GM21515 (cell line): ENCODE results near the gene LHX3.

Experiments
- ATAC-seq: cut with Tn5 transposase; IDR thresholded peaks from one replicate; pipeline ENCODE4 v1.9.1; 2021; ENCODE audit not compliant: unreplicated experiment

The LHX3 gene

DNA sequence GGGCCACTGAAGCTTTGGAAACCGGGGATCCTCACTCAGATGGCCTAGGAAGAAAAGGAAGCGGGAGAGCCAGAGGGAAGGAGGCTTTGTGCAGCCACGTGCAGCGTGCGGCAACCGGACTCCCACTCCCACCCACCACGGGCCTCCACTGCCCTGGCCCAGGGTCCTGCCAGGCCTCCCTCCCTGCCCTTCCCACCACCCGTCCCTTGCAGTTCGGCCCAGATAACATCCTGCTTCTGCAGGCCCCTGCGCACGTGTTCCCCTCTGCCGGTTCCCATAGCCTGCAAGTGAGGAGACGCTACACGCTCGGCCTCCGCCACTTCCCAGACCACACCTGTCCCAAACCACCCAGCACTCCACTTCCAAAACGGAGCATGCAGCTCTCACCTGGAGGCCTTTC lies 4.3 kb upstream of the LHX3 start:
- no peak for ATAC-seq

DNA sequence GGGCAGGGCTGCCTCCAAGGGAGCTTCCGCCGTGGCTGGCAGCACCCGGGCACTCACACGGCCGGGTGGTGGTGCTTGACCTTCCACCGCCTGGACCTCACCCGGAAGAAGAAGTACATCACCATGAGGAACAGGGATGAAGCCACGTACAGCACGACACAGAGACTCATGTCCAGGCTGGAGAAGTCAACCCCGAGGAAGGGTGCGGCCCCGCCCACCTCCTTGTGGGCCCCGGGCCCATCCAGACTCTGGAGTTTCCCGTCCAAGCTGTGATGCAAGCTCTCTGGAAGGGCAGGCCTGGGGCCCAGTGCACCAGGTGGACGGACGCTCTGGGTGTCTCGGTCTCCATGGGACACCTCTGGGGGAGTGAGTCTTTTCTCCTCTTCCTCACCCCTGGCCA lies 3.7 kb upstream of the LHX3 start:
- ATAC-seq, result no peak

DNA sequence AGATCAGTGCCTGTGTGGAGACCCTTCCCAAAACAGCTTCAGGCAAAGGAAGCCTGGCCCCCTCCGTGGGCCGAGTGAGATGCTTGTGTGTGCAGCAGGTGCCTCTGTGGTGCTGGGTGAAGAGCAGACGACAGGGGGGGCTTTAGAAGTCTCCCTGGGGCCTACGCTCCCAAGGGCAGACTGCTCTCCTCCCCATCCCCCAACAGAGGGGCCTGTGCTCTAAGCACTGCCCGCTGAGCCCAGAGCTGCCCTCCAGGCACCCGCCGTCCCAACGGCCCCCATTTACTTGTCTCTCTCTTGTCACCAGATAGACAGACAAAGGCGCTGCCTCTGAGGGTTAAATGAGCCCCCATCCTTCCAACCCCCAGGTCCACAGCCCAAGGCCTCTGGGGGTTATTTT lies 2.7 kb upstream of the LHX3 start:
- ATAC-seq, result no peak

DNA sequence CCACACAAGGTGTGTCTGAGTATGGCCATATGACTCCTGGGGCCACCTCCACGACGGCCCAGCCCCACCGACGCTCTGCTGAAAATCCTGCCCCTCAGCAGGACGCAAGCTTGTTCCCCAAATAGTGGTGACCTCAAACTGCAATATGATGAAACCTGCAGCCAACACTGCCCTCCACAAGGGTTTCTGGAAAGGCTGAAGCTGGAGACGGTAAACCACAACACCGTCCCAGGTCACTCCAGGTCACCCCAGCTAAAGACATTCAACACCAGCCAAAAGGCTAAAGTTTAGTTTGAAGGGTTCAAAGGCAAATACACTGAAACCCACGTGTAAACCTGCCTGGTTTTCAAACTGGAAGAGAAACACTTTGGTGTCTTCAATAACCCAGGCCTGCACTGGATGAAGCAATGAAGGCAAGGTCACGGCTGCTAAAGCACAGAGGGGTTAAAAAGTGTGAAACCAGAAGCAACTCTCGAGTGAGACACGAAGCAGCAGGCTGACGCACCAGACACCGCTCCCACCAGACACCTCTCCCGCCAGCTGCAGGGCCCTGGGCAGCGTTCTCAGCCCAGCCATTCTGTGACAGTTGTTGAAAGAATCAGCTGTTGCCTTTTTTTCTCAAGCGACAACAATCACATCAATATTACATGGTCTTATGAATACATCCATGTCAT lies 1.8 kb upstream of the LHX3 start:
- ATAC-seq, result no peak

DNA sequence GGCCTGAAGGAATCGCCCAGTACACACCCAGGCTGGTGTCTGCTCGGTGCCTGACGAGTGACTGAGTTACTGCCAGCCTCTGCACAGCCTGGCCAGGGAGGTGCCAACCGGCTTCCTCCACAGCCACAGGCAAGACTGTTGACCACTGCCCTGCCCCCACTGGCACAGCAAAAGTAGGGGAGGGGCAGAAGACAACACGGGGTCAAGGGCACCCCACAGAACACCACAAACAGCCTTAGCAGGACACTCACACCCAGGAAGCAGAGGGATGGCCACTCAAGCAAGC lies 722 bp upstream of the LHX3 start:
- no peak for ATAC-seq

DNA sequence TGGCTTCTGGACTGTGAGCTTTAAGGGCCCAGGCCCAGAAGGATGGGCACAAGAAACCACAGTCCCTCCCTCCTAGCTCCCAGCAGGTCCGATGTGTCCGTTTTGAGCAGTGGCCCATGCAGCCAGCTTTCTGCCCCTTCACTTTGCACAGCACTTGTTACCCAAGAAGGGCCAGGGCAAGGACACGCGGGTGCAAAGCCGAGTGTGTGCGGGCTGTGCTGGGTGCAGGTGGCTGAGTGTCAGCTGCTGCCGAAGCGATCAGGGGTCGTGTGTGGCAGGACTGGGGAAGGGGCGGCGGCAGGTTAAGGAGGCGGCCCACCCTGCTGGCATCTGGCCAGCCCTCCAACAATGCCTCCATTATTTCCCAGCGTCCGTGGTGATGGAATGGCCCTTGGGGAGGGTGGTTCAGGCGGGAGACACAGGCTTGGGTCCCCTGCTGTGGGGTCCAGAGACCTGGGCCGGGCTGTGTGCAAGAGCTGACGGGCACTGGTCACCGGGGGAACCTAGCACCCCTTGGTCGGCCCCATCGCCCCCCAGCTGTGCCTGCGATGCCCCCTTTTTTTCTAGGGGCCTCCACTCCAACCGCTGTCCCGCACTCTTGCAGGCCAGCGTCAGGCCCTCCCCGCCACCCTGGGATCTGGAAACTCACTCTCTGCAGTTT lies 653 bp downstream of the LHX3 start:
- ATAC-seq, result no peak

DNA sequence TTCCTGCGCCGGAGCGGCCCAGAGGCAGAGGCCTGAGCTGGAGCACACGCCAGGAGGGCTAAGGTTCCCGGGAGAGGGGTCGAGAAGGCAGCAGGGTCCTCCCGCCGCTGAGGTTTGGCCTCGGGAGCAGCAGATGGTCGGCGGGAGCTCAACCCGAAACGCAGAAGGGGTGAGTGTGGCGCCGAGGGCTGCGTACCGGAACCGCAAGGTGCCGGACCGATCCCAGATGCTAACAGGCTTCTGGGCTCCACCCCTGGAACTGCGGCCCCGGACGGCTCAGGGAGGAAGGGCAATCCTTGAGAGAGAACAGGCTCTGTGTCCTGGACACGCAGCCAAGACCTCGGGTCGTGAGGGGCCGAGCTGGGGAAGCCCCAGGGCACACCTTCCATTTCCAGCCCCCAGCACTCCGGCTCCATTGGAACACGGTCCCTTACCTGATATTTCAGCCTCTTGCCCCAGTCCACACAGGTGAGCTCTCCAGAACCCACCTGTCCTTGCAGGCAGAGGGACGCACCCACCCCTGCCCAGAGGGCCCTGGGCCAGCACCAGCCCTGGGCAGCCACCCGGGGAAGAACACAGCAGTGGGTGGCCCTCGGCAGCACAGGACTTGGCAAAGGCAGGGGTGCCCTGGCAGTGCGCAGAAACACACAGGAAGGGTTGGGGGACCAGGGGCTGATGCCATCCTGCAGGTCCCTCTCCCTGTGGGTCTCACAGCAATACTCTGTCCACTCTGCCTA lies 1.4 kb downstream of the LHX3 start:
- no peak for ATAC-seq

DNA sequence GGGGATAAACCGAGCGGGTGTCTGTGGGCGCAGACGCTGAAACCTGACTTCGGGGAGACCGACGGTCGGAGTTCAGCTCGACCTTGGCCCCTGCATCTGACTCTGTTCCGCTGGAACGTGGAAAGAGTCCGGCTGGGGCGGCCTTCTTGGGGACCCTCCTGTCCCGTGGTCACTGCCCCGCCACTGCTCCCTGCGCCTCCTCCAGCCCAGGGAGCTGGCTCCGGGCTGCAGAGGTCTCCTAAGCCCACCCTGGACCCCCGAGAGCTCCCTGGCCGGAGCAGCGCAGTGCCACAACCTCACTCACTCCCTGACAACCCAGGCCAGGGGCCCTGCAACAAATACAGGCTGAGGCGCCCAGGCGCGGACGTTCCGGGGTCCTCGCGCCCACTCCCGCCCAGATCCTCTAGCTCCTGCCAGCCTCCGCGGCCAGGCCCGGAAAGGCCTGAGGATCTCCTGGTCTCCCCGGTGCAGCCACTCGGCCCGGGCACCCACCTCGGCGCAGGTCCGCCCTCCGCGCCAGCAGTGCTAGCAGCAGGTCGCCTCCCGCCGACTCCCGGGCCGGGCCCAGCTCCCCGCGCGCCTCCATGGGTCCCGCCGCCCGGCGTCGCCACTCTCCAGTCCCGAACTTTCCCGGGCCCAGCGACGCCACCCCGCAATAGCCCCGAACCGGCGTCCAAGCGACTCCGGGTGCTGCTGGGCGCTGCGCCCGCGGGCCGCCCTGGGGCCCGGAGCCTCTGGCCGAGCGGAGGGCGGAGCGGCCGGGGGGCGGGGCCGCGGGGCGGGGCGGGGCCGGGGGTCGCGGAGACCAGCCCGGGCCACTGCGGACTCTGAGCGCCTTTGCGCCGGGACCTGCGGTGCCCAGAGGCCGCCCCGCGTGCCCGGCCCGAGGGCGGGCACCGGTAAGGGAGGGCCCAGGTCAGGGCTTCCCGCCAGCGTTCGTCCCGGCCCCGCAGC lies 2.2 kb downstream of the LHX3 start:
- ATAC-seq, result no peak

DNA sequence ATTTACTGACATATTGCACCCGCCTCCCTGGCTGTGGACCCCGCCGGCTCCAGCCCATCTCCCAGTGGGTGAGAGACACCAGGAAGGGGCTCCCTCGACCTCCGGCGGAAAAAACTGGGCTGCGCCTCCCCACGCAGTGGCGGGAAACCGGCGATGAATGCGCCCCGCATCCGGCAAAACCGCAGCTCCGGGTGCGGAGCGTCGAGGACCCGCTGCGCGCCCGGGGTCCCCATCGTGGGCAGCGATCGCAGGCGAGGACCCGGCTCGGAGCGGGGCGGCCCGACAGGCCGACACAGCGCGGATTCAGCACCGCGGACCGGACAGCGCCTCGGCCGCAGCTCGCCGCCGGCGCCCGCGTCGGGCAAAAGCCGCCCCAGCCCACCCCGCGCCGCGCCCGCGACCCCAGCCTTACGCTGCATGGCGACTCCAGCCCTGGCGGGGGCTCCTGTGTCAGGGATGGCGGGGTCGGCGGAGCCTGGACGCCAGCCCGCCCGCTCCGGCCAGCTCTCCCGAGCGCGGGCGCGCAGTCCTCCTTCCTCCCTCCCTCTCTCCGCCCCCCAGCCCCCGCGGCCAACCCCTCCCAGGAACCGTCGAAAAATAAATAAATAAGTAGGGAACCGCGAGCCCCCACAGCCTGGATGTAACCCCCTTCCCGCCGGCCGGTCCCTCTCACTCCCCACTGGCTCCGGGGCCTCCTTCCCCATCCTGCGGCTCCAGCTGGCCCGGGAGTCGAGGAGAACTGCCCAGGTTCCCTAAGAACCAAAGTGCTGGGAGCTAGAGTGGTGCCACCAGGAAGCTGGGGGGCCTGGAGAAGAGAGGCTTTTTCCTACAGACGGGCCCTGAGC lies 3.1 kb downstream of the LHX3 start:
- ATAC-seq, result no peak

DNA sequence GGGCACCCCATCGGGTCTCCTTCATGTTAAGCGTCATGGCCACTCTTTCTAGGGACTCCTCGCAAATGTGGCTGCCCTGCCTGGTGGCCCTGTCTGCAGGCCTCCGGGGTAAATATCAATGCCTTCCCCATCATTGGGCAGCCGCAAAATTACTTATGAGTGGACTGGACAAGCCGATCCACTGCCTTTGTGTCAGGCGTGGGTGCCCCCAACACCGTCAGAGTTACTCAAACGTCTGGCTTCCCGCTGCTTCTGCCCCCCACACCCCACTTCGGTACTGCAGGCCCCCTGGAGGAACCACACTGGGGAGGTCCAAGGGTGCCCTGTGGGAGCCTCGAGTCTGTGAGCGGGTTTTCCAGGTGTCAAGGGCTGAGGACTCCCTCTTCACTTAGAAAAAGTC lies 3.8 kb downstream of the LHX3 start:
- no peak for ATAC-seq

DNA sequence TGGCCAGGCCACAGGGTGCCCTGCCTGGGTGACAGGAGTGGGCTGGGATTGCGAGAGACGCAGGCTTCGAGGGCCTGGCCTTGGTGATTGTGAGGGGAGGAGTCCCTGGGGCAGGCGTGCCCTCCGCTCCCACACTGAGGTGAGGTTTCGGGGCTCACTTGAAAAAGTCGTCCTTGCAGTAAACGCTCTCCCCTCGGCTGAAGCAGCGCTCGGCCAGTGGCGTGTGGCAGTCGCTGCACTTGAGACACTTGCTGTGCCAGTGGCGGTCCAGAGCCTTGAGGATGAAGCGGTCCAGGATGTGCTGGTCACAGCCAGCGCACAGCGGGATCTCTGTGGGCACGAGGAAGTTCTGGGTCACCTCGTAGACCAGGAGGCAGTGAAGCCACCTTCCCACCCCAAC lies 4.5 kb downstream of the LHX3 start:
- ATAC-seq, result no peak

DNA sequence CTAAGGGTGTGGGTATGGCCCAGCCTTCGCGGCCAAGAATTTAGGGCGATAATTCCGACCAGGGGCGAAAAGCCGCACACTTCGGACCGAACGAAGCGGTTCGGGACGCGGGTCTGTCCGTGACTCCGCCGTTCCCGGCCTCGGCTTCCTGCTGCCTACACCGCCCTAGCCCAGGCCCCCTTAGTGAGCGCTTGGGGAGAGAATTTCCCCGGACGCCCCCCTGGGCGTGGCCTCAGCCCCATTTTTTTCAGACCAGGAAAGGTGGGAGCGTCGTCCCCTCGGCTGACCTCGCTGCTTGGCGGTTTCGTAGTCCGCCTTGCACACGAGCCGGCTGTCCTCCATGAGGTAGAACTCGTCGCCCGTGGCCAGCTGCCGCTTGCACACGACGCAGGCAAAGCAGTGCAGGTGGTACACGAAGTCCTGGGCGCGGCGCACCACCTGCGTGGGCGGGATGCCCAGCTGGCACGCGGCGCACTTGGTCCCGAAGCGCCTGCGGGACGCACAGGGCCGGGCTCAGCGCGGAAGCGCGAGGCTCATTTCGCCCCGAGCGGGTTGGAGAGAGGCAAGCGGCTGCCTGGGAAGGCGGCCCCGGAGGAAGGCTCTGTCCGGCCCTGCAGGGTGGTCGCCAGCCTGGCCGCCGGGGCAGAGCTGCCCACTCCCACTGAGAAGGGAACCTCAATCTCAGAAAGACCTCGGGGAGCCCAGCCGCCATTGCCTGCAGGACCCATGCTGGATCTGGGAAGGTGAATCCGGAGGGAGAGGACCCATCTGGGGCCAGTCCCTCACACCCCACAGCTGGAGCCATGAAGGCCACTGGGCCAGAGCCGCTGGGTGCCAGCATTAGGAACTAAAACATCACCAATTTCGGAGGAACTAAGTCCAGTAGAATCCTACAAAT lies 5.3 kb downstream of the LHX3 start:
- ATAC-seq, result no peak

DNA sequence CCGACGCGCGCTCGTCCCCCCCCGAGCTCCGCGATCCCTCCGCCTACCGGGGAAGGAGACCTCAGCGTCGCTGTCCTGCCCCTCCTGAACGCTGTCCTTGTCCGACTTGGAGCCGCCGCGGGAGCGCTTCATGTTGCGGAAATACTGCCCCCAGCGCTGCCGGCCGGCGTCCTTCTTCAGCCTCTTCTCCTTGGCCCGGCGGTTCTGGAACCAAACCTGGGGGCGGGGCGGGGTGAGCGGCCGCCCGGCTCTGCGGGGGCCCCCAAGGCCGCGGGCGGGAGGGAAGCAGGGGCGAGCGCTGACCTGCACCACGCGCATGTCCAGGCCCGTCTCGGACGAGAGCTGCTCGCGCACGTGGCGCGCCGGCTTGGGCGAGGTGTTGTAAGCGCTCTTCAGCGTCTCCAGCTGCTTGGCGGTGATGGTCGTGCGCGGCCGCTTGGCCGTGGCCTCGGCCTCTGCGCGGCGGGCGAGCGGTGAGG lies 6.3 kb downstream of the LHX3 start:
- no peak for ATAC-seq

DNA sequence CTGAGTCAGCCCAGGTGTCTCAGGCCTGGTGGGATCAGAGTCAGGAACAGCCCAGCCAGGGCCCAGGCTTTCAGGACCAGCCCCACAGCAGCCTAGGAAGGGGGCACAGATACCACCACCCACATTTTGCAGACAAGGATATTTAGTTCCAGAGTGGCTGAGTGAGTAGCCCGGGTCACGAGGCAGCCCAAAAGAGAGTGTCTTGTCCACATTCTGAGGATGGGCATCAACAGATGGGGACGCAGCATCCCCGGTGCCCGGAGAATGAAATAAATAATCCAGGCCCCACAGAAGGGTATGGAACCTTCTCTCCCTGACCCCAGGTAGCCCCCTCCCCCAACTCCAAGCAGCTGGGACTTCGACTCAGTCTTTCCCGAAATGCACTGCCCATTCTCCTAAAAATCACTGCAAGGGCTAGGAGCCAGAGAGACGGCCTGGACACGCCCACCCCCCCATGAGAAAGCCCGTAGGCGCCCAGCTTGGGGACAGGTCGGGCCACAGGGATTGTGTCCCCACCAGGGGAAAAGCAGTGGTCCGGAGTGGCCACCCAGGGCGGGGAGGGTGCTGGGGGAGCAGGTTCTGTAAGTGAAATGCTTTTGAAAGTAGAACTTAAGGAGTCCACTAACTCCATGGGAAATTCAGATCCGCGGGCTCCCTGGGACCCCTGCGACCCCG lies 6.9 kb downstream of the LHX3 start:
- ATAC-seq, result no peak

DNA sequence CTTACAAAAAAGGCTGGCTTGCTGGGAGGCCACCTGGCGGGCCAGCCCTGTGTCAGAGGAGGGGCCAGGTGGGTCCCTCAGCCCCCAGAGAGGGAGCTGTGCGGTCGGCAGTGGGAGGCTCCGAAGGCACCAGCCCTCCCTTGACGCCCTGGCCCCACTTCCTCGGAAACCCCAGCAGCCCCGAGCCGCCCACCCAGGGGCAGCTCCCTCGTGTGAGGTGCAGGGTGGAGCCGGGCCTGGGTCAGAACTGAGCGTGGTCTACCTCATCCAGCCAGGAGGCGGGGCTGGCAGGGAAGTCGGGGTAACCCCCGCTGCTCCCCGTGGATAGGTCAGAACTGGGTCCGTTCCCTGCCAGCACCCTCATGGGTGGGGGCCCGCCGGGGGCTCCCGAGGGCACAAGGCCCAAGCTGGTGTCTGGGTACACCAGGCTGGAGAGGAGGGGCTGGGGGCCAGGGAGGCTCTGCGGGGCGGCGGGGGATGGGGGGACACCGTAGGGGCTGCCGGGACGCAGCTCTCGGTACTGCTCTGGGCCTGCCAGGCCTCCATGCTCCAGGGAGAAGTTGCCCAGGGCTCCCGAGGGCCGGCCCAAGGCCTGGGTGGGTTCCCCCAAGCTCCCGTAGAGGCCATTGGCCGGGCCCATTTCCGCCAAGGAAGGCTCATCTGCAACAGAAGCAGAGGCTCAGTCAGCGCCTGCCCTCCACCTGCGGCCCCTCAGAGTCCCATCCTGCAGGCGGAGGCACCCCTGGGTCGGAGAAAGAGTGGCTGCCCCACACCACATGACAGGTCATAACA lies 7.6 kb downstream of the LHX3 start:
- no peak for ATAC-seq

DNA sequence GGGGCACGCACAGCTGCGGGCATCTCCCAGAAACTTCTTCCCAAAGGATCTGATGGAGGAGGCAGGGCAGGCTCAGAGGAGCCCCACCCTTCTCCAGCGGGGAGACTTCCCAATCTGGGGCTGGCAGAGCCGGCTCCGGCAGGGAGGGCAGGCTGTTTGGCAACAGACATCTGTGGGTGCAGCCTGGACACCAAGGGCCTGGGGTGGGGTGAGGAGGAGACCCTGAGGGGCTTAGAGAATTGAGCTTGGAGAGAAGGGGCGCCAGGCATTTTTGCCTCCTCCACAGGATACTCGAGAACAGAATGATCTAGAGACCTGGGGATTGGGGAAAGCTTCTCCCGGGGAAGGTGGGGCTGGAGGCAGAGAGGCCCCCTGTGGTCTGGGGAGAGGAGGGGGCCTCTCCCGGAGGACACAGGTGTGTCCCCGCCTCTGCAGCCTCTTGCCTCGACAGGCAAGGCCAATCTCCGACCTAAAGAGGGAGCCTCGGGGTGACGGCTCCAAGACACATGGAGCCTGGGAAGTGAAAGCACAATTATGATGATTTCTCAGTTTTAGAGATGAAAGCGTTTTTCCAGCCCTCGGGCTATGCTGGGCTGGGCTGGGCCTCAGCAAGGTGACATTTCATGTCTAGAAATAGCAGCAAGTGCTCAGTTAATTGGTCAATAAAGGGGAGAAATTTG lies 8.4 kb downstream of the LHX3 start:
- ATAC-seq, result no peak

DNA sequence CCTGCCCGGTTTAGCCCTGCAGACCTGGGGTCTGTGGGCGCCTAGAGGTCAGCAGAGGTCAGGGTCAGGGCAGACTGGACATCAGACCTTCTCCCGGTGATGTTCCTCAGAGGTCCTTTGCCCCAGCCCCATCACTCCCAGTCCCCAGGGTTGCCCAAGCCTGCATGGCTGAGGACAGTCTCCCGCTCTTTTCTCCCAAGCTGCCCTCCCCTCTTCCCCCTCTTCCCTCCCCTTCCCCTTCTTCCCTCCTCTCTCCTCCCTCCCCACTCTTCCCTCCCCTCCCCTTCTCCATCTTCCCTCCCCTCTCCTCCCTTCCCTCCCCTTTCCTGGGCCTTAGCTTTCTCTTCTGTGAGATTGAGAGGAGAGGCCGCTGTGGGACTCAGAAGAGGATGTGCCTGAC lies 10.4 kb downstream of the LHX3 start:
- no peak for ATAC-seq

DNA sequence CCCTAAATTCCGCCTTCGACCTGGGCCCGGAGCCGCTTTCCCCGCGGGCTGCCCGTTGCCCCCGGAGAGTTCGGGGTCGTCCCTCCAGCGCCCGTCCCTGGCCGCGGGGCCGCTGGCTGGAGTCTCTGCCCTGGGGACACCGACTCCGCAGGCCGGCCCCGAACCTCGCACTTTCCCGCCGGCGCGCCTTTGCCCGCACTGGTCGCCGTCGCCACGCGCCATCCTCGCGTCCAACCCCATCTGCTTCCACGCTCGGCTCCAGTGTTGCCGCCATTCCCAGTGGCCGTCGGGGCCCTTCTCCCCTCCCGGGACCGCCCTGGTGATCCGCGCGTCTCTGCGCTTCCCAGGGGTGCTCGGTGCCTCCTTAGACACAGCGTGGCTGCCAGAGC lies 11.0 kb downstream of the LHX3 start:
- ATAC-seq, result no peak
